Colon (tissue), 2 donors: ENCODE measurements around the gene SLC7A8.

Experiments used
- FAIRE-seq: peaks from 2 replicates; lab custom pipeline; 2012; peaks lifted over from hg19 to GRCh38; lab: Jason Lieb, UNC
- donor health status: control.
- donor health status: control.

Gene SLC7A8

DNA sequence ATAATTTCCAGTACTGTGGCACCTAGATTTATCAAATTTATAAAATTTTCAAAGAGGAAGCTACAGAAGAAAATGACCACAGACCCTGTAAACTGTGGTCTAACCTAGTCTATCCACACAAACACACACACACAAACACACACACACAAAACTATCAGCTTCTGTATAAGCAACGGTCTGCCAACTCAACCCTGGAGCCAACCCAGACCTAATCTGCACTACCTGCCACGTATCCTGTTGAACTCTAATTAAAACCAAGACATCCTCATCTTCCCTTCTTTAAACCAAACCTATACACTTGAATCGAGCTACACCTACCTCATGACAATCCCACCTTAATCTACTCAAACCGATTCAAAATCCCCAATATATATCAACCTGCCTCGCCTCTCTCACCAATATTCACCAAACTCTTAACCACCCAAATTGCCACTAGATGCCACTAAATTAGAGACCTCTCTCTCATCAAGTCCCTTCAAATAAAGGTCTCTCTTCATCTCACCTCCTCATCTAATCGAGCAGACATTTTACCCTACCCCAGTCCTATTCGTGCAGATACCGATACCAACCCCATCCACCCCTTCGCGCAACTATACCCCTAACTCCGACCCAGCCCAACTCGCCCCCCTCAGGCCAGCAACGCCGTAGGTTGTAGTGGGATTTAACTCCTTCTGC, 89.3 kb downstream of the SLC7A8 start:
- no peak for FAIRE-seq

- FAIRE-seq: no peak
These were observed 89.9 kb downstream of the SLC7A8 start for GRCh38 chr14:23093526-23093925.

GRCh38 chr14:23093104-23093503, 90.4 kb downstream of the SLC7A8 start:
- FAIRE-seq: no peak

DNA sequence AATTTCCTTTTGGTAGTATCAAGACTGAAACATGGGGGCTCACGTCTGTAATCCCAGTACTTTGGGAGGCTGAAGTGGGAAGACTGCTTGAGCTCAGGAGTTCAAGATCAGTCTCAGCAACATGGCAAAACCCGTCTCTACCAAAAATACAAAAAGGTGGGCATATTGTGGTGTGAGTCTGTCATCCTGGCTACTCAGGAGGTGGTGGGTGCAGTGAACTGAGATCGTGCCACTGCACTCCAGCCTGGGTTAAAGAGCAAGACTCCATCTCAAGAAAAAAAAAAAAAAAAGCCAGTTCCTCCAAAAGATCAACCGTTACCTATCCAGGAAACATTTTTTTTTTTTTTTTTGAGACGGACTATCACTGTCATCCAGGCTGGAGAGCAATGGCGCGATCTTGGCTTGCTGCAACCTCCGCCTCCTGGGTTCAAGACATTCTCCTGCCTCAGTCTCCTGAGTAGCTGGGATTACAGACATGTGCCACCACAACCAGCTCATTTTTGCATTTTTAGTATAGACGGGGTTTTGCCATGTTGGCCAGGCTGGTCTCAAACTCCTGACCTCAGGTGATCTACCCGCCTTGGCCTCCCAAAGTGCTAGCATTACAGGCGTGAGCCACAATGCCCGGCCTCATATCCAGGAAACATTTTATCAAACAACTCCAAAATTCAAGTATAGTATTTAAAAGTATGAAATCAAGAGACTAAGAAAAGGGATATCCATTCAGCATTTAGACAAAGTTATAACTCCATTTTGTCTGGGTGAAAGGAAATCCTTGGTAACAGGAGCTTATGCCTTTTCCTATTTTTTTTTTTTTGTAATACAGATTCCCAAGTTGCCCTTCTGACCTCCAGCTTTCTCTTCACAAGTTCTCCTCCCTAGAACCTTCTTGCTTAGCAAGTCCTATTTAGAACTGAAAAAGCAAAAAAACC, 91.9 kb downstream of the SLC7A8 start:
- FAIRE-seq: no peak

DNA sequence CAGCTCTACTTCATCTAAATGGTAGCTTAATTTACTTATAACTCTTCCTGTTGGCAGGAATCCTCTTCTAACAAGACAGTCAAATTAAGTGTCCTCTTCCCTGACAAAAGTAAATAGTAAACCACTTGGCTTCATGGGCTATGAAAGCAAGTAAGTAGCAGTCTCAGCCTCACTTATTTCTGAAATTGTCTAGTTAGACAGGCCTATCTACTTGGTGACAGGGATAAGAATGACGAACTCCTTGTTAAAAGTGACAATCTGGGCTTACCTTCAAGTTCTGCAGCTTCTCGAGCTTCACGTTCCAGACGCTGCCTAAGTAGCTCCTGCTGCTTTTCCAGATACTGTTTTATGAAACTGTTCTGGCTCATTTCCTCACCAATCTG, 93.2 kb downstream of the SLC7A8 start:
- FAIRE-seq: no peak

GRCh38 chr14:23089498-23090253, 93.8 kb downstream of the SLC7A8 start:
- no peak for FAIRE-seq

DNA sequence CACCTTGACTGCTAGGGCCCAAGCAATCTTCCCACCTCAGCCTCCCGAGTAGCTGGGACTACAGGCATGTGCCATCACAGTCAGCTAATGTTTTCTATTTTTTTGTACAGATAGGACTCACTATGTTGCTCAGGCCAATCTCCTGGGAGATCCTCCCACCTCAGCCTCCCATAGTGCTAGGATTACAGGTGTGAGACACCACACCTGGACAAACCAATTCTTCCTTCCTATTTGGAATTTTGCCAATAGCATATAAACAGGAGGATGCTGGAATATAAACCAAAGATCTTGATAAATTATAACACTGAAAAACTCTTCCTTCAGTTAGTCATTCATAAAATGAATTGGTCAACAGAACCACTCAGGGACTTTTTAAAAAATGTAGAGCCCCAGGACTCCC, 96.9 kb downstream of the SLC7A8 start:
- no peak for FAIRE-seq

GRCh38 chr14:23085458-23085857, 98.0 kb downstream of the SLC7A8 start:
- FAIRE-seq: no peak

DNA sequence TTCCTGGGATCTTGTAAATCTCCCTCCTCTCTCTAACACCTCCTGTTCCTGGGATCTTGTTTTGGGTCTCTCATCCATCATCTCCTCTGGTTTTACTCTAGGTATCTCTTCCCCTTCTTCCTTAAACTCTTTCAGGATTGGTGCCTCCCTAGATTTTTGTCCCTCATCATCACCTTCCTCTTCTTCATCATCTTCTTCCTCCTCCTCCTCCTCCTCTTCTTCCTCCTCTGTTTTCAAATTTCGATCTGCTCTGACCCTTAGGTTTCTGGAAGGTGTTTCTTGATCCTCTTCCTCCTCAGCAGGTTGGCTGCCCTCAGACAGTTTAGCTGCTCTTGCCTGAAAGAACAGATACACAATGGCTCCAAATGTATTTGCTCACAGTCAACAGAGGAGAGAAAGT, 103.0 kb downstream of the SLC7A8 start:
- no peak for FAIRE-seq

GRCh38 chr14:23079716-23080115, 103.7 kb downstream of the SLC7A8 start:
- FAIRE-seq: no peak

- FAIRE-seq: no peak
These were observed 104.8 kb downstream of the SLC7A8 start for GRCh38 chr14:23078692-23079116.

DNA sequence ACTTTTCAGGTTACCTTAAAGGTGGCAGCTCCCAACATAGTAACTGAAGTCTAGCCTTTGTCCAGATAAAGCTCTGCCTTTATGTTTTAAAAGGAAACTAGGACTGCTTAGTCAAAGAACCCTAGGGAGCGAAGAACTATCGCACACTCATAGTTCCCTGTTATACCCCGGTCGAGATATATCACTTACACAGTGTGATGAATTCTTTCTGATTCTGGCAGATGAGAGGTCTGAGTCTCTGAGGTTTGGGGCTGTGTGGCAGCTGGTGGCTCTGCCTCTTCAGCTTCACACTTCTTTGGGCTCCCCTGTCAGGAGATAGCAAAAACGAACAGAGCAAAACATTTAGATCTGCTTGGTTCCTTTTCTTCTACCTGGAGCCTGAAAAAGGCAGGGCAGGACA, 105.5 kb downstream of the SLC7A8 start:
- FAIRE-seq: no peak

GRCh38 chr14:23076785-23077408, 106.6 kb downstream of the SLC7A8 start:
- no peak for FAIRE-seq
